ENCODE measurements around the gene C14orf119.
A peak's percentile ranks its signal among the peaks of the same experiment; 100 is the strongest.

The C14orf119 gene

DNA sequence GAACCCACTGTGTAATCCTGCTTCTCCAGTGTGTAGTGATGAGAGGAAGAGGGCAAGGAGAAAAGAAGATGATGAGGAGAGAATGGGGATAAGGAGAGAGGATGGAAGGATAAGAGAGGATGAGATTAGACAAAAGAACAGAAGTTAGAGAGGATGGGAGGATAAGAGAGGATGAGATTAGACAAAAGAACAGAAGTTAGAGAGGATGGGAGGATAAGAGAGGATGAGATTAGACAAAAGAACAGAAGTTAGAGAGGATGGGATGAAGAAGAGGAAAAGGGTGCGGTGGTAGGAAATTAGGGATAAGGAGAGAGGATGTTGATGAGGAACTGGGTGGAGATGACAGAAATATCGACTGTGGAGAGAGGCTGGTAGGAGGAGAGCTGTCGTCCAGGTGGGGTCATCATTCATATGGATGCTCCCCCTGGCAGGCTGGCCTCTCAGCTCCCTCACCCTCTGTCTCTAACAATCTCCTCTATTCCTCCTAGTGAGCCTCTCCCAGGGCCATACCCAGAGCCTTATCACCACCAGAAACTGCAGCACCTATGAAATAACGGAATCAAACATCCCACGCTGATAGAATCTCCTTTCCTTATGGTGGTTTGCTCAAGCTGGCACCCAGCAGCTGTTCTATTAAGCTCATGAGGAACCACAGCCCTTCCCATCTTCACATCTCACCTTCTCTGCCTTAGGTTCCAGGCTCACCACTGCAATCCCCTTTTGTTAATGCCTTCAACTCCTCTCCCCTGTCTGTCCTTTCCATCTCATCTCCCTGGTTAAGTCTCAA lies 15.5 kb downstream of the C14orf119 start:
- DNase-seq = no peak

DNA sequence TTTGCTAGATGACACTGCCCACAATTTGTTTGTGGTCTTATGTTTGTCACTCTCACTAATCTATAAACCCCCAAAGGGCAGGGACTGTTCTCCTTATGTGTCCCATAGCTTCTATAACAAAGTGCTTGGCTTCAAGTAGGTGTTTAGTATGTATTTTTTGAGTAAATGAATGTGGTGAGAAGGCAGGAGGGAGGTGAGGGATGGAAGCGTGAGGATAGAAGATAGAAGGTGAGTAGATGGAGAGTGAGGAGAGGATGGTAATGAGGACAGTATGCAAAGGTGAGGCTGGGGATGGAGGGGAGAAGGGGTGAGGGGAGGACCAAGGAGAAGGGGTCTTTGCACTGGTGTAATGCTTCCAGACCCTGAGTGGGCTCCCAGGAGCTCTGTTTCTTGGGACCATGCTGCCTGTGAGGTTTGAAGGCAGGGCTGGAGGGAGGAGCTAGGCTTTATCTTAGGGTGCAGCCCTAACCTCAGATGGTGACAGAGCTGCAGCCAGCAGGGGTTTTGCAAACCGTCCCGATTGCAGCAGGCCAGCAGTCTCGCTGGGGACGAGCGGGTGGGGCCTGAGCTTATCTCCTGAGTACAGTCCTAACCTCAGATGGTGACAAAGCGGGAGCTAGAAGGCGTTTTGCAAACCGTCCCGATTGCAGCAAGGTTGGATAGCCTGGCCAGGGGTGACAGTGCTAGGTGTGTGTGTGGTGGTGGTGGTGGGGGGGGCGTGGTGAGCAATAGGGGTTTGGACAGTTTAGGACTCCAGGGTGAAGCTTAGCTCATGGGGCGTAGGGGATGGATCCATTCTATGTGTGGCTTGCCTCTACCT lies 17.3 kb downstream of the C14orf119 start:
- DNase-seq = peak in 1 of 5 experiments; percentile 17

- no peak for DNase-seq
Measured at GRCh38 chr14:23113431-23114119, 18.3 kb downstream of the C14orf119 start.

DNA sequence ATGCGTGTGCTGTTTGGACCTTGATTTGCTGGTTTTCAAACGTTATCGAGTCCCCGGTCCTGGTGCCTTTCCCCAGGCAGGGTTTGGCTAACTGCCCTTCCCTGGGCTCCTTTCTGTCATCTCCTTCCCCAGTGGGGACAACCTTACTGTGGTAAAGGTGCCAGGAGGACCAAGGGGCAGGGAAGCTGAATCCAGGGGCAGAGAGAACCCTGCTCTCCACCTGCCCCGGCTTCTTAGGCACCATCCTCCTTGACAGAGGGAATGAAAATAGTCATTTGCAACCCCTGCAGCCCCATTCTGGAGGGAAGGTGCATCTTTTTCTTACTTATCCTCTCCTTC lies 18.8 kb downstream of the C14orf119 start:
- DNase-seq = no peak

DNA sequence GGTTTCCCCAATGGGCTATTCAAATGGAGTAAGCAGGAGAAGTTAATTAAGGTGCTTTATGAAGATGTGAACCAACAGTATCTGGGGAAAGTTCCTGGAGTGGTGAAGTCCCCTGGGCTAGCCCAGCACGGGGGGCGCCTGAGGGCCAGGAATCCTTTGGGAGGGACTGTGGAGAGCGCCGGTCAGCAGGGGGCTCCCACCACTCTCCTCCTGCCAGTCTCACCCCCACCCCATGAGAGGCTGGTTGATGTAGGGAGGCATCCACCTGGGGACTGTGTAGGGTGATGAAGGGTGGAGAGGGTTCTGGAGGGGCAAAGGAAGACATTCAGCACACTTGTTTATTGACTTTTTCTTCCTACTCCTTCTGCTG lies 19.3 kb downstream of the C14orf119 start:
- DNase-seq = no peak

DNA sequence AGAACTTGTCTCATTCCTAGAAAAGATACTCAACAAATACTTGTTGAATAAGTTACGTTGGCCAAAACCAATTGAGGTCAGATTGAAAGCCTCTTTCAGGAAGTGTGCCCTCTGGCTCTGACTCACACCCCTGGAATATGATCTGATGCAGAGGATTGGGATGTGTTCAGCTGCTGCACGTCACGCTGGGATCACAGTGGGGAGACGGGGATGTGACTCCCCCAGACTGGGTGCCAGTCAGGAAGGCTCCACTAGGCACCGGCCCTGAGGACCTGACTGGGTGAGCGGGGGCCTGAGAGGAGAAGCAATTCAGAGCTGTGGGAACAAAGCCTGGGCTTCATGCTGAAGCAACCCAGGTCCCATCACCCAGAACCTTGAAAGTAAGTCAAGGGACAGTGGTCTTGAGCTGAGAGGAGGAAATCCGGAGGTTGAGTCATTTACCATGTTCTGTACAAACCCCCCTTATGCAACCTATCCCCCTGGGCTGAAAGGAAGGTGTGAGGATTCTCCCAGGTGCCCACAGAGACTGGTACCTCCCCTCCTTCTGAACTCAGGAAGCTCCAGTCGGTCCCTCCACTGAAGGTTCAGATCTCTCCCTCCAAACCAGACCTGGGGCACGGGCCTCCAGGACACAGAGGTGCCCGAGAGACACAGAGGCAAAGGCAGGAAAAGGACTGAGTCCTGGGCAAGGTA lies 19.9 kb downstream of the C14orf119 start:
- DNase-seq = no peak

DNA sequence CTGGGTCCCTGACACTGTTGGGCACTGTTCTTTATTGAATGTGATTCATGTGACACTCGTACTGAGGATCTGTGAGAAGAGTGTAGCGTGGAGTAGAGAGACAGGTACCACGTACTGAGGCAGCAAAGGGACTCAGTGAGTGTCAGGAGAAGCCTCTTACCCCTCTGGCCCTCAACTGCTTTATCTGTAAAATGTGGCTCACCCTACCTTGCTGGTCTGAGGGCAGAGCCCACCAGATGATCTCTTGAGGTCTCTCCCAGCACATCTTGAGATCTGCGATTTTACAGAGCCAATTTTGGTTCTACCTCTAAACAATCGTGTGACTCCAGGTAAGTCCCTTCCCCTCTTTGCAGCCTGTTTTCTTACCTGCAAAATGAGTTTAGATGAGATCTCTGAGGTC lies 20.6 kb downstream of the C14orf119 start:
- no peak for DNase-seq

- no peak for DNase-seq
Measured at GRCh38 chr14:23117371-23118020, 22.2 kb downstream of the C14orf119 start.

DNA sequence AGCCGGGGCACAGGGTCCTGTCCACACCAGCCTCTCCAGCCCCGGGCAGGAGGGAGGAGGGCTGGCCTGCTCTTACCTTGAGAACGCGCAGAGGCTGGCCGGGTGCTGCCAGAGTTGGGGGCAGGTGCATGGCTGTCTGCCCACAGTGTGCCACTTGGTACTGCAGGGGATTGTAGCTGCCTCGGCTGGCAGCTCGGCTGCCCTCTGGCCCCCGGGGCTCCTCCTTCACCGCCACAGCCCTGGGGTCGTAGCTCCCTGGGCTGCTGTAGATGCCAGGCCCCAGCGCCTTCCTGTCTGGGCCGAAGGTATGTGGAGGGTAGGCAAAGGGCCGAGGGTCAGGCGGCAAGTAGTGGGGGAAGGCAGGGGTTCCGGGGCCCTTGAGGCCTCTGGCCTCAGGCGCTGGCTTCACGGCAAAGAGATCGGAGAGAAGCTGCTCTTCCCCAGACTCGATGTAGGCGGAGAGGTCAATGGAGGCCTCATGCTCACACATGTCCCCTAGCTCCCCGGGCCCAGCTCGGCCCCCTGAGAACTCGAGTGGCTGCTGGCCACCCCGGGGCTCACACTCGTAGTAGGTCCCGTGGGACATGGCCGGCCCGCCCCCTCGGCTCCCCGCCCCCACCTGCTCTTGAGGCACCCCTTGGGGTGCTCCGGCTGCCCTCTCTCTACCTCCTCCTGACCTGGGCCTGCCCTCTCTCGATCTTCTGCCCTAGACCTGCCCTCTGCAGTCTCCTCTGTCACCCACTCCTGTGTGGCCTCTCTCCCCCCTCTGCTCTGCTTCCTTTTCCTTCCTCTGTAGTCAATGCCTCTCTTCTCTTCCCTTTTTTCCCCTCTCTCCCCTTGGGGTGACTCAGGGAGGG lies 23.4 kb downstream of the C14orf119 start, which contains the start of gene CEBPE:
TSS of gene CEBPE (minus strand) at position 750 of the 857 bp plus-strand sequence. CDS start at position 586, 164 bp downstream.
- DNase-seq = no peak

- DNase-seq = peak in 2 of 5 experiments; percentile 12 to 77
Measured at GRCh38 chr14:23119363-23120327, 24.3 kb downstream of the C14orf119 start.

DNA sequence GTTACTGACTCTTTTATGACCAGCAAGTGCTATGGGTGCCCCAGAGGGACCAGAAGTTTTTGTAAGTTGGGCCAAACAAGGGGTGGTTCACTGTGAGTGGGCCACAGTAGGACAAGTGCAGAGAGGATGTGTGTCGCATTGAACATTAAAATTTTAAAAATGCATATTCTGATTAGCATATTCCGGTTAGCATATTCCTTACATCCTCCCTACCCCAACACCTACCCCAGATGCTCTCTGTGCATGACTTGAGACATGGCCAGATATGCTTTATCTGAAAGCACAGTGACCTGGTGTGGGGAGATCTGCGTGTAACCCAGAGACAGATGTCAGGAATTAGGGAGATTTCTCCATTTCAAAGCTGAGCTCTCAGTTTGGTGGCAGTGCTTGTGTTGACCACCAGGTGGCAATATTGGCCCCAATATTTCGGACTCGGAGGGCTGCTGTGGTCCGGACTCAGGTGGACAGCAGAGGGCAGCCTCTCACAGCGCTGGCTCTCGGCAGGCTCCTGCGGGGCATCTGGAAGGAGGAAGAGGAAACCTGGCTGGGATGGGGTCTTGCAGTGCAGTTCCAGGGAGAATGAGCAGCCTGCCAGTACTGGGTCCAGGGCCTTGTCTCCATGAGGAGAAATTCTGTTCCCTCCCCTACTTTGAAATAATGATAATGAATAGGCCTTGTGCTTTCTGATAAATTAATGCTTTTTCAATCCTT lies 25.4 kb downstream of the C14orf119 start:
- DNase-seq = peak; percentile 34 to 81 (median 68)

GRCh38 chr14:23121361-23121771 lies 26.1 kb downstream of the C14orf119 start:
- DNase-seq = peak in 1 of 5 experiments; percentile 66

DNA sequence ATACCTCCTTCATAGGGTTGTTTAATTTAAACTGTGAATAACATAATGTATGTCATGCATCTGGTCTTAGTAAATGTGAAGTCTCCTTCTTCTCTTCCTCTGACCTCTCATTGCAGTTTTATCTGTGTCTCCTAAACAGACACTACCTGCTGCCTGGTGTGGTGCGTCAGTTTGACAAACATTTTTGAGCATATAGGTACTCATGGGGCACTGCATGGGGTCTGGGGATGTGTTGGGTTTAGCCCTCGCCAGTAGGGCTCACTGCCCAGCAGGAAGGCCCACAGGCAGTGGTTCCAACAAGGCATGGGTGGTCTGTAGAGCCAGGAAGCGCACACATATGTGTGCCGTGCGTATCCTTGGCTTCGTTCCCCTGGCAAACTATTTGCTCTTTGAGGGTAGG lies 26.8 kb downstream of the C14orf119 start:
- DNase-seq = no peak

DNA sequence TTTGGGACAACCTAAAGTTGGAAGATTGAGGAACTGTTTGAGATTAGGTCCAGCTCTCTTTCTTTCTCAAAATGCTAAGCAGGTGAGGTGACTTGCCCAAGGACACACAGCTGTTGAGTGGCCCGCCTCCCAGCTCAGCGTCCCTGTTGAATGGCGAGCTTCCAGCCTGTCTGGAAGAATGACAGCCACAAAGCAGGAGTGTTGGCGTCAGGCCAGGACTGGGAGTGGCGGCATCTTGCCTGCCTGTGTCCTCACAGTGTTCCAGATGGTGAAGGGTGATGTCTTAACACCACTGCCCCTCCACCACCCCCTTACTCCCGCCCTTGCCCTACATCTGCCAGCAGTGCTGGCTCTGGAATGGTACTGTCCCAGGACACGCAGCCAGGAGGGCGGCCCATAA lies 28.1 kb downstream of the C14orf119 start:
- DNase-seq = no peak

DNA sequence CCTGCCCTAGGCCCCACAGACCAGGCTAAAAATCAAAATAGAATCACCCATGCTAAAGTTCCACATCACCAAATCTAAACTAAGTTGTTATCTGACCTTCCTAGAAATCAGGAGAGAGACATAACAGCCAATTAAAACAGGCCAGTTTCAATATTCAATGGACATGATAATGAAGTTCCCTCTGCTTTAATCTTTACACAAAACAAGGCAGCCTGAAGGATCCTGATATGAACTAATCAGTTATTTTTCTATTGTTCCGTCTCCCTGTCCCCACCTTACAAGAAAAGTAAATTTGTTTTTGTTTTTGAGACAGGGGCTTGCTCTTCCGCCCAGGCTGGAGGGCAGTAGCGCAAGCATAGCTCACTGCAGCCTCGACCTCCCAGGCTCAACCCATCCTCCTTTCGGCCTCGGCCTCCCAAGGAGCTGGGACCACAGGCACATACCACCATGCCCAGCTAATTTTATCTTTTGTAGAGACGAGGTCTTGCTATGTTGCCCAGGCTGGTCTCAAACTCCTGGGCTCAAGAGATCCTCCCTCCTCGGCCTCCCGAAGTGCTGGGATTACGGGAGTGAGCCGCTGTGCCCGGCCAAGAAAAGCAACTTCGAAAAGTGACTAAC lies 29.1 kb downstream of the C14orf119 start:
- DNase-seq = no peak

DNA sequence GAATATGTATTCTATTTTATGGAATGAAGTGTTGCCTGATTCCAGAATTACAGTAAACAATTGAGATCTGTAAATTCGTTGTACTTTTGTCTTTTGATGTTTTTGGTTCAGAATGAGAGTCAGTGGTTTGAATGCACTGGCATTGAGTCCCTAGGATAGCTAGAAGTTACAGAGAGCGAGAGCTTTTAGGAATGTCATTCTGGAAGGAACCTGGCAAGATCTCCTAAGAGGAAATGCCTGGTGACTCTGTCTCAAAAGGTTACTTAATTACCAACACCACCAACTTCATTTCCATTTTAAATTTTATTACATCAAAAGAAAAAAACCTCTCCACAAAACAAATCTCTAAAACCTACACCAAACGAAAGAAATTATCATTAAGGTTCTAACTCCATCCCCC lies 29.7 kb downstream of the C14orf119 start:
- no peak for DNase-seq

GRCh38 chr14:23125933-23126524 lies 30.7 kb downstream of the C14orf119 start:
- no peak for DNase-seq

DNA sequence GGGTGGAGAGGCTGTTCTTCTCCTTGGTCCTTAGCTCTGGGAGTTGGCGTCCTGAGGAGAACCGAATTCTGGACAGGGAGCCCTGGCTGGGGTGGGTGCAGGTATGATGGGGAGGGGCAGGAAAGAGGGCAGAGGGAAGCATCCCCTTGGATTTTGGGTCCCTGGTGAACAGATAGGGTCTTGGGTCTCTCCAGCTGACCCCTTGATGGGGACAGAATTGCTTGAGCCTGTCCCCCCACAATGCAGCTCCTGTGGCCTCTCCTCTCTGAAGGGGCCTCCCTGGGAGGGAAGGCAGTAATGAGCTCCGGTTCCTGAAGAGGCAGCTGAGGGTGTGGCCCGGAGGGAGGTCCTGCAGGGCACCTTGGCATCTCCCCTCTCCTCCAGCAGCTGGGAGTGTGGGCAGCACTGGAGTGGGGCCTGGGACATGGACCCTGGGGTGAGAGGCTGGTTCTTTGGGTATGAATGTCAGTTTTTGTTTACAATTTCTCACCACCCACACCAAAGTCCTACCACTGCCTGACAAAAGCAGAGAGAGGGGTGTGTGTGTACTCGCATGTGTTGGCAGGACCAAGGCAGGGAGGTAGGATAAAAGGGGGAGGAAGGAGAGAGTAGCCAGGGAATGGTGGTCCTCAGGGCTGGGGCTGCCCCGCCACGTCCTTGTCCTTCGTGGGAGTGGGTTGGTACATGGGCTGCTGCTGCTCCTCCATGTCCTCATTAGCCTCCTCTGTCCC lies 31.4 kb downstream of the C14orf119 start:
- DNase-seq = no peak

Measured in T-helper 2 cell (primary cell).